AG04449 (cell line): ENCODE data around the gene MCRIP2.

Experiments used
- CTCF ChIA-PET: fragments of 350-600 bp; formaldehyde crosslinking; extraction: SDS; loops from one replicate; lab custom pipeline; 2021; ENCODE audit warnings: antibody characterized with exemption; lab: Yijun Ruan, JAX
- POLR2A ChIA-PET: fragments of 400-600, 350-600 bp; formaldehyde crosslinking; extraction: SDS; loops from one replicate; lab custom pipeline; 2020; ENCODE audit warnings: antibody characterized with exemption, inconsistent platforms; lab: Yijun Ruan, JAX
- DNase-seq: peaks from one replicate; pipeline ENCODE4 v3.0.0-alpha.2; 2010; ENCODE audit warnings: low read depth, low spot score
- H3K4me3 ChIP-seq: 2 replicates; pipeline ENCODE4 v1.5.1; 2011; ENCODE audit warnings: low read depth, mild to moderate bottlenecking, control low read depth, low read length
- CTCF ChIP-seq: IDR thresholded peaks from one replicate; pipeline ENCODE4 v1.5.1; 2011; ENCODE audit warnings: mild to moderate bottlenecking, moderate library complexity, low read length, control low read depth, inconsistent platforms; ENCODE audit not compliant: insufficient read depth; ENCODE audit errors: missing control alignments

The MCRIP2 gene

DNA sequence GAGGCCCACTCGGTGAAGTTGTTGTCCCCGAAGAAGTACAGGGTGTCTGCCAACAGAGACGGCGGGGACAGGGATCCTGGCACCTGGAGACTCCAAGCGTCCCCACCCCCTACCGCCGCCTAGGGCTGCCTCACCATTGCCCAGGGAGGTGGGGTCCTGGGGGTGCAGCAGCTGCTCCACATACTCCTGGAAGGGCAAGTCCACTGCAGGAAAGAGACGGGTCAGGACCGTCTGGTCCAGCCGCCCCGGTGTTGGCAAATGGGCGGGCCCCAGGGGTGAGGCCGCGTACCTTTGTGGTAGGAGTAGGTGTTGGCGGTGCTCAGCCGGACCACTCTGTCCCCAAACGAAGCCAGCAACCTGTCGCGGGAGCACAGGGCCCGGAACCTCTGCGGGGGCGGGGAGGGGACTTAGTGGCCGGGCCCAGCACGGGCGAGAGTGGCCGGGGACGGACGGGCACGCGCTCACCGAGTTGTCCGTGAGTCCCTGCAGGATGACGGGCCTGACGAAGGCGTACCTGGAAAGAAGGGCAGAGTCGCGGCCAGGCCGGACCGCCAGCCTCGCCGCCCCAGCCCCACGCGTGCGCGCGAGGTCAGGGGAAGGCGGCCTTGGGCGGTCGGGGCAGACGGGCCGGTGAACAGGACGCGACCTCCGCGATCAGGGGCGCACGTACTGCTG lies 41.9 kb downstream of the MCRIP2 start:
- no peak for DNase-seq
- peak overlapping the region; percentile 67 for H3K4me3 ChIP-seq
- ChIA-PET POLR2A (interaction anchor here (1.2 kb wide), 1 partner anchor 8 kb away, joined by 7 read pairs; the partner anchor contains the start of gene RHBDL1), CTCF (no interaction called here)
- no peak for TF ChIP-seq CTCF

- H3K4me3 ChIP-seq, result peak within 1 kb of the TSS; percentile 67
- ChIA-PET CTCF (no interaction called here), POLR2A (interaction anchor here (0.7 to 1.2 kb wide), 2 partner anchors 9 to 27 kb away, joined by 3 to 7 read pairs; partner anchors contain the start of gene RHBDL1)
- peak; percentile 60 for DNase-seq
- no peak for TF ChIP-seq CTCF
Measured at GRCh38 chr16:684071-684794, 42.6 kb downstream of the MCRIP2 start, which contains the start of gene JMJD8. JMJD8 (minus strand) TSS chr16:684334; CDS start chr16:684319, 15 bp downstream.

DNA sequence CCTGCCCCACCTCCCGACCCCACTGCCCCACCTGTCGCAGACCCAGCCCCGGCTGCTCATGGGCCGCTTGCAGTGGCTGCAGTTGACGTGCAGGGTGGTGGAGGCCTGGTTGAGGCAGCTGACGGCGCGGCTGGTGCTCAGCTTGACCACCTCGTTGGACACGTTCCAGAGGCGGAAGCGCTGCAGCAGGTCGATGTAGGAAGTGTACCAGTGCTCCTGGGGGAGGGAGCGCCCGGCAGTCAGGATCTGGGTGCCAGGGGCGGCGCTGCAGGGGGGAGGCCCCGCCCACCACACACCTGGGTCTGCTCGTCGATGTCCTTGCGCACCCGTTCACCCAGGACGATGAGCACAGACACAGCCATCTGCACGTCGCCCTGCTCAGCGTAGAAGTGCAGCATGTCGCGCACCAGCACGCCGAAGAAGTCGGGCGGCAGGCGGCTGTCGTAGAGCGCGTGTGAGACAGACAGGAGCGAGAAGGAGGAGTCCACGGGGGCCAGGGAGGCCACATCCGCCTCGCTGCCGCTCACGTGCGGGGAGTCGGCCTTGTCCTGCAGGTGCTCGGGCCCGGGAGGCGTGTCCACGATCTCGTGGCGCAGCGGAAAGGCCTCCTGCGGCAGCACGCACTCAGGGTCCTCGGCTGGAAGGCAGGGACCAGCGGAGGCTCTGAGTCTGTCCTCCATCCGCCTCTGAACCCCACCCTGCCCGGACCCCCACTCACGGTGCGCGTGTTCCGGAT lies 43.5 kb downstream of the MCRIP2 start:
- CTCF ChIA-PET, result interaction anchor here (1.3 to 1.5 kb wide), 2 partner anchors 17 to 31 kb away, joined by 5 to 8 read pairs; partner anchors contain the start of gene RHOT2
- no peak overlapping the region for H3K4me3 ChIP-seq
- POLR2A ChIA-PET, result interaction anchor here (0.7 kb wide), 1 partner anchor 28 kb away, joined by 3 read pairs; no protein-coding TSS in a partner anchor
- no peak for DNase-seq
- no peak for TF ChIP-seq CTCF

DNA sequence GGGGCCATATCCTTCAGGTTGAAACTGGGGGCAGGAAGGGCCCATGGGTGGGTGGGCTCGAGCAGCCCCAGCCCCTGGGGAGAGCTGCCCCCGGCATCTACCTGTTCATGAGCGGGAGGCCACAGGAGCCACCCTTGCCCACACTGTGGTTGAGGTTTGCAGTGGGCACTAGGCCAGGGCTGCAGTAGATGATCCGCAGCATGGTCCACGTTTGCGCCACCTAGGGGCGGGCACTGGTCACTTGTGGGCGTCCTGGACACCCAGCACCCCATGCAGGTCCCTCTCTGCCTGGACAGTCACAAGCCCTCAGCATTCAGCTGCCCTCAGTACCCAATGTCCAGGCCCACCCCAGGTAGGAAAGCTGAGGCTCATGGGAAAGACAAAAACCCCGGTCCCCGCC lies 44.3 kb downstream of the MCRIP2 start:
- ChIA-PET POLR2A (interaction anchor here (1.4 kb wide), 1 partner anchor 35 kb away, joined by 5 read pairs; the partner anchor contains the start of gene ANTKMT), CTCF (interaction anchor here (1.2 to 1.5 kb wide), 3 partner anchors 10 to 30 kb away, joined by 5 to 8 read pairs (median 5); partner anchors contain the start of genes RHBDL1 and RHOT2)
- peak; percentile 49 for TF ChIP-seq CTCF
- no peak overlapping the region for H3K4me3 ChIP-seq
- no peak for DNase-seq

- no peak for DNase-seq
- ChIA-PET POLR2A (interaction anchor here (1.4 kb wide), 1 partner anchor 34 kb away, joined by 5 read pairs; the partner anchor contains the start of gene ANTKMT), CTCF (interaction anchor here (1.2 to 1.5 kb wide), 3 partner anchors 11 to 29 kb away, joined by 5 to 8 read pairs (median 5); partner anchors contain the start of genes RHBDL1 and RHOT2)
- no peak for TF ChIP-seq CTCF
- H3K4me3 ChIP-seq, result no peak overlapping the region
Measured at GRCh38 chr16:686459-687260, 45.0 kb downstream of the MCRIP2 start.
